GM23248 (cell line): ENCODE data around the gene KCNN1.

Experiments
- EZH2 ChIP-seq: fragments of 200-600 bp; sonication (generic); IDR thresholded peaks from 2 replicates; pipeline ENCODE4 v1.6.1; 2018; ENCODE audit warnings: antibody characterized with exemption, mild to moderate bottlenecking; ENCODE audit not compliant: insufficient read depth, poor library complexity, severe bottlenecking
- EZH2phosphoT487 ChIP-seq: fragments of 200-600 bp; sonication (generic); IDR thresholded peaks from 2 replicates; pipeline ENCODE4 v1.6.1; 2018; ENCODE audit warnings: antibody characterized with exemption, moderate library complexity, mild to moderate bottlenecking, low read depth; ENCODE audit not compliant: insufficient read depth

GRCh38 chr19:17965370-17966128, 1.4 kb upstream of the KCNN1 start:
- TF ChIP-seq EZH2phosphoT487 (no peak), EZH2 (no peak)
